Fibroblast of mammary gland (primary cell): ENCODE results near the gene RFX7.
"Not testable (repeated sequence)": the region's sequence is repeated elsewhere in the genome, so short reads cannot be mapped to it uniquely, and the experiment has no call there.

Experiments used
- DNase-seq: peaks from one replicate; pipeline ENCODE4 v3.0.0-alpha.2; 2010; ENCODE audit warnings: low read depth
- H3K4me3 ChIP-seq: 2 replicates; pipeline ENCODE4 v1.5.1; 2011; ENCODE audit warnings: low read depth, mild to moderate bottlenecking, low read length, moderate library complexity; ENCODE audit not compliant: control insufficient read depth
- CTCF ChIP-seq: conservative IDR thresholded peaks from 2 replicates; pipeline ENCODE4 v1.5.1; 2011; ENCODE audit warnings: low read depth, low read length, inconsistent platforms; ENCODE audit not compliant: control insufficient read depth, insufficient read depth

RFX7 gene

GRCh38 chr15:56272454-56272853, 28.8 kb upstream of the RFX7 start:
- no peak for TF ChIP-seq CTCF
- peak; percentile 31 for DNase-seq

GRCh38 chr15:56266465-56266864, 22.8 kb upstream of the RFX7 start:
- not testable (repeated sequence) for DNase-seq

More at GRCh38 chr15:56272454-56272853, 28.8 kb upstream of the RFX7 start:
- no peak overlapping the region for H3K4me3 ChIP-seq

GRCh38 chr15:56261854-56262509, 18.3 kb upstream of the RFX7 start:
- TF ChIP-seq CTCF = no peak
- no peak for DNase-seq
- no peak overlapping the region for H3K4me3 ChIP-seq

More at GRCh38 chr15:56266465-56266864, 22.8 kb upstream of the RFX7 start:
- not testable (repeated sequence) for H3K4me3 ChIP-seq

- not testable (repeated sequence) for DNase-seq, H3K4me3 ChIP-seq
Measured at GRCh38 chr15:56257306-56257705, 13.6 kb upstream of the RFX7 start.

GRCh38 chr15:56254265-56254664, 10.6 kb upstream of the RFX7 start:
- no peak overlapping the region for H3K4me3 ChIP-seq
- no peak for TF ChIP-seq CTCF
- no peak for DNase-seq

GRCh38 chr15:56252386-56252785, 8.7 kb upstream of the RFX7 start:
- no peak for DNase-seq
- H3K4me3 ChIP-seq = no peak overlapping the region
- TF ChIP-seq CTCF = no peak

- no peak for TF ChIP-seq CTCF
- no peak overlapping the region for H3K4me3 ChIP-seq
- DNase-seq = no peak
Measured at GRCh38 chr15:56251315-56252095, 7.8 kb upstream of the RFX7 start.
